ENCODE results near the gene KLK13.

- TF ChIP-seq, protein P1, sequence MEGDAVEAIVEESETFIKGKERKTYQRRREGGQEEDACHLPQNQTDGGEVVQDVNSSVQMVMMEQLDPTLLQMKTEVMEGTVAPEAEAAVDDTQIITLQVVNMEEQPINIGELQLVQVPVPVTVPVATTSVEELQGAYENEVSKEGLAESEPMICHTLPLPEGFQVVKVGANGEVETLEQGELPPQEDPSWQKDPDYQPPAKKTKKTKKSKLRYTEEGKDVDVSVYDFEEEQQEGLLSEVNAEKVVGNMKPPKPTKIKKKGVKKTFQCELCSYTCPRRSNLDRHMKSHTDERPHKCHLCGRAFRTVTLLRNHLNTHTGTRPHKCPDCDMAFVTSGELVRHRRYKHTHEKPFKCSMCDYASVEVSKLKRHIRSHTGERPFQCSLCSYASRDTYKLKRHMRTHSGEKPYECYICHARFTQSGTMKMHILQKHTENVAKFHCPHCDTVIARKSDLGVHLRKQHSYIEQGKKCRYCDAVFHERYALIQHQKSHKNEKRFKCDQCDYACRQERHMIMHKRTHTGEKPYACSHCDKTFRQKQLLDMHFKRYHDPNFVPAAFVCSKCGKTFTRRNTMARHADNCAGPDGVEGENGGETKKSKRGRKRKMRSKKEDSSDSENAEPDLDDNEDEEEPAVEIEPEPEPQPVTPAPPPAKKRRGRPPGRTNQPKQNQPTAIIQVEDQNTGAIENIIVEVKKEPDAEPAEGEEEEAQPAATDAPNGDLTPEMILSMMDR (IDR thresholded peaks at IDR 0.05): no peak
- no peak for TF ChIP-seq EZH2 (IDR thresholded peaks at IDR 0.05)
Observed at GRCh38 chr19:51027873-51028272, 37.0 kb downstream of the KLK13 start.

Measured in neural progenitor cell (in vitro differentiated cells).